Lung (tissue), 12 donors: Measurements from ENCODE around the gene PALM3. TPM values are rescaled to one million over a fixed set of nuclear protein-coding genes. Genes with fewer than 3 reads are reported as not detected.
"Not testable (repeated sequence)": the region's sequence is repeated elsewhere in the genome, so short reads cannot be mapped to it uniquely, and the experiment has no call there.

Experiments
- ATAC-seq: fragments of 200-7000 bp; cut with Tn5 transposase; one replicate; pipeline ENCODE4 v1.9.1; 2020; ENCODE audit warnings: moderate number of reproducible peaks; ENCODE audit not compliant: insufficient read depth, low FRiP score
- DNase-seq, 3 donors: peaks; one replicate each; pipeline ENCODE4 v3.0.0-alpha.2; 2013 to 2017
- H3K27ac ChIP-seq, 2 donors: one replicate each; pipeline ENCODE4 v1.5.1; 2013; ENCODE audit warnings: mild to moderate bottlenecking in 2 of 2, moderate library complexity in 2 of 2, control low read depth in 1 of 2, inconsistent platforms in 1 of 2, low read depth in 1 of 2, low read length in 1 of 2
- H3K27me3 ChIP-seq, 3 donors: one replicate each; pipeline ENCODE4 v1.5.1; 2013; ENCODE audit warnings: low read length in 2 of 3; ENCODE audit not compliant: control insufficient read depth in 3 of 3, insufficient read depth in 3 of 3
- H3K36me3 ChIP-seq, 4 donors: one replicate each; pipeline ENCODE4 v1.5.1; 2013; ENCODE audit warnings: low read length in 4 of 4, mild to moderate bottlenecking in 1 of 4, moderate library complexity in 1 of 4; ENCODE audit not compliant: control insufficient read depth in 4 of 4, insufficient read depth in 4 of 4
- H3K4me1 ChIP-seq, 5 donors: one replicate each; pipeline ENCODE4 v1.5.1; 2013; ENCODE audit warnings: low read length in 5 of 5, mild to moderate bottlenecking in 2 of 5, moderate library complexity in 1 of 5; ENCODE audit not compliant: control insufficient read depth in 5 of 5, insufficient read depth in 5 of 5
- H3K4me3 ChIP-seq: one replicate; pipeline ENCODE4 v1.5.1; 2013; ENCODE audit warnings: mild to moderate bottlenecking, control low read depth, moderate library complexity
- H3K9ac ChIP-seq, 2 donors: one replicate each; pipeline ENCODE4 v1.5.1; 2013; ENCODE audit warnings: low read length in 2 of 2, control low read depth in 1 of 2; ENCODE audit not compliant: insufficient read depth in 1 of 2
- H3K9me3 ChIP-seq, 4 donors: one replicate each; pipeline ENCODE4 v1.5.1; 2013; ENCODE audit warnings: low read length in 3 of 4, mild to moderate bottlenecking in 1 of 4, moderate library complexity in 1 of 4; ENCODE audit not compliant: control insufficient read depth in 4 of 4, insufficient read depth in 3 of 4
- WGBS, 2 donors: extraction: QIAGEN DNeasy Blood & Tissue Kit; methylation state at CpG; one replicate each; pipeline ENCODE4 v1.1.7; 2013; 5-methylcytosine and 5-hydroxymethylcytosine counted together
- polyA plus RNA-seq, 2 donors: library from polyadenylated mRNA; stranded (reverse); fragments of 200-250 nt; gene quantifications; one replicate each; pipeline ENCODE4 v1.2.1, GENCODE V29; 2013
- total RNA-seq, 2 donors: library from RNA; depleted of rRNA in 1 of 2; stranded (reverse); fragments of >200 nt in 1 of 2; gene quantifications; one replicate each; pipeline ENCODE4 v1.2.1, GENCODE V29; 2014 to 2021
- TF ChIP-seq, protein P1 (sequence below): IDR thresholded peaks from 2 replicates; pipeline ENCODE4 v1.5.1; 2012; ENCODE audit warnings: mild to moderate bottlenecking; ENCODE audit errors: control extremely low read depth, extremely low read depth
- donor health status: control.
- donor health status: control.
- donor health status: Bipolar disorder and iron deficiency.
- donor health status: healthy.
- donor health status: DM: yes; HTN: yes; CAD: no.

The PALM3 gene
- total and polyA plus RNA-seq, 4 donors: 0.71 to 20.6 (median 8.4) TPM

DNA sequence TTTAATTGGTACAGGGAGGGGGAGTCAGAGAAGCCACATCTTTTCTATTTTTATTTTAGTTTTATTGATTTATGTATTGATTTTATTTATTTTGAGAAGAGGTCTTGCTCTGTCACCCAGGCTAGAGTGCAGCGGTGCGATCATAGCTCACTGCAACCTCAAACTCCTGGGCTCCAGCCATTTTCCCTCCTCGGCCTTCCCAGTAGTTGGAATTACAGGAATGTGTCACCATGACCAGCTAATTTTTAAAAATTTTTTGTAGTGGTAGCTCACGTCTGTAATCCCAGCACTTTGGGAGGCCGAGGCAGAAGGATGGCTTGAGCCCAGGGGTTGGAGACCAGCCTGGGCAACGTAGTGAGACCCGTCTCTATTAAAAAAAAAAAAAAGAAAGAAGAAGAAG is 26.2 kb downstream of the PALM3 start:
- ATAC-seq (no peak), DNase-seq (no peak)
- 85 to 86% methylated on average over 7 of the region's 7 CpGs for WGBS, 2 donors
- TF ChIP-seq, protein P1, sequence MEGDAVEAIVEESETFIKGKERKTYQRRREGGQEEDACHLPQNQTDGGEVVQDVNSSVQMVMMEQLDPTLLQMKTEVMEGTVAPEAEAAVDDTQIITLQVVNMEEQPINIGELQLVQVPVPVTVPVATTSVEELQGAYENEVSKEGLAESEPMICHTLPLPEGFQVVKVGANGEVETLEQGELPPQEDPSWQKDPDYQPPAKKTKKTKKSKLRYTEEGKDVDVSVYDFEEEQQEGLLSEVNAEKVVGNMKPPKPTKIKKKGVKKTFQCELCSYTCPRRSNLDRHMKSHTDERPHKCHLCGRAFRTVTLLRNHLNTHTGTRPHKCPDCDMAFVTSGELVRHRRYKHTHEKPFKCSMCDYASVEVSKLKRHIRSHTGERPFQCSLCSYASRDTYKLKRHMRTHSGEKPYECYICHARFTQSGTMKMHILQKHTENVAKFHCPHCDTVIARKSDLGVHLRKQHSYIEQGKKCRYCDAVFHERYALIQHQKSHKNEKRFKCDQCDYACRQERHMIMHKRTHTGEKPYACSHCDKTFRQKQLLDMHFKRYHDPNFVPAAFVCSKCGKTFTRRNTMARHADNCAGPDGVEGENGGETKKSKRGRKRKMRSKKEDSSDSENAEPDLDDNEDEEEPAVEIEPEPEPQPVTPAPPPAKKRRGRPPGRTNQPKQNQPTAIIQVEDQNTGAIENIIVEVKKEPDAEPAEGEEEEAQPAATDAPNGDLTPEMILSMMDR: no peak
- H3K9ac ChIP-seq: no peak overlapping the region
- no peaks in the 10 kb centered on the region for H3K9me3 ChIP-seq
- no peak overlapping the region for H3K27ac ChIP-seq
- peaks cover 0 to 7% (median 0%) of the 10 kb centered on the region in 5 donors for H3K4me1 ChIP-seq
- no peaks in the 10 kb centered on the region for H3K27me3 ChIP-seq
- H3K36me3 ChIP-seq: peaks cover 0 to 6% (median 0%) of the 10 kb centered on the region in 4 donors
- no peak overlapping the region for H3K4me3 ChIP-seq

DNA sequence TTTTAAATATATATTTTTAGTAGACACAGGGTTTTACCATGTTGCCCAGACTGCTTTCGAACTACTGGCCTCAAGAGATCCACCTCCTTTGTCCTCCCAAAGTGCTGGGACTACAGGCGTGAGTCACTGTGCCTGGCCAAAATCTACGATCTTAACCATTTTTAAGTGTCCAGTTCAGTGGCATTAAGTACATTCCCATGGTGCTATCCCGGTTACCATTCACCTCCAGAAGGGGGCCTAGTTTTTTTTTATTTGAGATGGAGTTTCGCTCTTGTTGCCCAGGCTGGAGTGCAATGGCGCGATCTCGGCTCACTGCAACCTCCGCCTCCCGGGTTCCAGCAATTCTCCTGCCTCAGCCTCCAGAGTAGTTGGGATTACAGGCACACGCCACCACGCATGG is 26.7 kb downstream of the PALM3 start:
- not testable (repeated sequence) for H3K36me3 ChIP-seq, ATAC-seq, H3K9ac ChIP-seq, H3K9me3 ChIP-seq, H3K4me1 ChIP-seq, H3K27ac ChIP-seq, H3K4me3 ChIP-seq, H3K27me3 ChIP-seq, DNase-seq
- 90 to 95% methylated on average over 12 of the region's 12 CpGs for WGBS, 2 donors

DNA sequence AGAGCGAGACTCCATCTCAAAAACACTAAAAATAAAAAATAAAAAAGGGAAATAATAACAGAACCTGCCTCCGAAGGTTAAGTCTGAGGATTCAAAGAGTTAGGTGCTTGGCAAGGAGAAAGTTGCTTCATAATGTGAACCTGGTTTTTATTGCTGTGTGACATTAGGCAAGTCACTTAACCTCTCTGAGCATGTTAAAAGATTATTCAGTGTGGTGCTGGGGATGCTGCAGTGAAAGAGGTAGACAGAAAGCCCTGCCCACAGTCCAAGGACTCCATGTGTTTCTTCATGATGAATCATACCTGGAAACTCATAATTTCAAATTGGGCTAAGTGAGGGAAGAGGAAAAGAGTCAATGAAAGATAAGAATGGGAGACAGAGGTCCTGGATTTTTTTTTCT is 27.9 kb downstream of the PALM3 start:
- ATAC-seq (no peak), DNase-seq (no peak)
- Histone ChIP-seq H3K36me3 (no peaks in the 10 kb centered on the region), H3K4me3 (no peak overlapping the region), H3K27me3 (peaks cover 0 to 3% (median 2%) of the 10 kb centered on the region in 3 donors), H3K9ac (no peak overlapping the region), H3K4me1 (peaks cover 0 to 7% (median 0%) of the 10 kb centered on the region in 5 donors), H3K9me3 (no peaks in the 10 kb centered on the region), H3K27ac (no peak overlapping the region)
- TF ChIP-seq, protein P1: no peak
- 97% methylated on average over 2 of the region's 2 CpGs for WGBS, 2 donors

DNA sequence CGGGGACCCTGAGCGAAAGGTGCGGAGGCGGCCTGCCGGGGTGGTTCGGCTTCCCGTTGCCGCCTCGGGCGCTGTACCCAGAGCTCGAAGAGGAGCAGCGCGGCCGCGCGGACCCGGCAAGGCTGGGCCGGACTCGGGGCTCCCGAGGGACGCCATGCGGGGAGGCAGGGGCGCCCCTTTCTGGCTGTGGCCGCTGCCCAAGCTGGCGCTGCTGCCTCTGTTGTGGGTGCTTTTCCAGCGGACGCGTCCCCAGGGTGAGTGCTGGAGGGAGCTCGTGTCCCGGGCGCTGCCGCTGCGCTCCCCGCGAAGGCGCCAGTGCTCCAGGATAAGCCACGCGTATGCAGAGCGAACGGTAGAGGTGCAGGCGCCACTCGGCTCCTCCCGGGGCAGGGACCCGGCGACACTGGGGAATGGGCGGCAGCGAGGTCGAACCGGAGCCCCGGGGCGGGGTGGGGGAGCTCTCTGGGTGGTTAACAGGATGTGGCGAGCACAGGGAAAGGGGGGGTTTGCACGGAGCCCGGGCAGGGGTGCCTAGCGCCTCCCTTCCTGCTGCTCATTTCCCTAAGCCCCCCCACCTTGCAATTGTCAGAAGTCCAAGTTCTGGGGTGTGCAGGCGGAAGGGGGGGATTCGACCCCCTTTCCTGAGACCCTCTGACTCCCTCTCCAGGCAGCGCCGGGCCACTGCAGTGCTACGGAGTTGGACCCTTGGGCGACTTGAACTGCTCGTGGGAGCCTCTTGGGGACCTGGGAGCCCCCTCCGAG is 30.0 kb downstream of the PALM3 start, which contains the start of gene IL27RA:
Gene IL27RA (plus strand): TSS at position 44 of the 762 bp plus-strand sequence. CDS start 111 bp downstream, at position 155.
- H3K9ac ChIP-seq: peak within 1 kb of the TSS; percentile 32 to 46
- DNase-seq (peak; percentile 73 to 80 (median 79)), ATAC-seq (peak; percentile 75)
- no peaks in the 10 kb centered on the region for H3K9me3 ChIP-seq
- no peaks in the 10 kb centered on the region for H3K36me3 ChIP-seq
- peaks cover 0 to 7% (median 0%) of the 10 kb centered on the region in 5 donors for H3K4me1 ChIP-seq
- WGBS, 2 donors: 0% methylated on average over 62 to 63 of the region's 63 CpGs
- H3K4me3 ChIP-seq: peak within 1 kb of the TSS; percentile 74
- peak within 1 kb of the TSS; percentile 60 to 96 for H3K27ac ChIP-seq
- H3K27me3 ChIP-seq: peaks cover 0 to 11% (median 7%) of the 10 kb centered on the region in 3 donors
- TF ChIP-seq, protein P1: peak; percentile 26
